GM18508 (cell line): ENCODE data around the gene FTO.

Experiments used
- ATAC-seq: cut with Tn5 transposase; IDR thresholded peaks from one replicate; pipeline ENCODE4 v1.9.1; 2021; ENCODE audit warnings: moderate number of reproducible peaks; ENCODE audit not compliant: insufficient read depth, unreplicated experiment

Gene FTO

DNA sequence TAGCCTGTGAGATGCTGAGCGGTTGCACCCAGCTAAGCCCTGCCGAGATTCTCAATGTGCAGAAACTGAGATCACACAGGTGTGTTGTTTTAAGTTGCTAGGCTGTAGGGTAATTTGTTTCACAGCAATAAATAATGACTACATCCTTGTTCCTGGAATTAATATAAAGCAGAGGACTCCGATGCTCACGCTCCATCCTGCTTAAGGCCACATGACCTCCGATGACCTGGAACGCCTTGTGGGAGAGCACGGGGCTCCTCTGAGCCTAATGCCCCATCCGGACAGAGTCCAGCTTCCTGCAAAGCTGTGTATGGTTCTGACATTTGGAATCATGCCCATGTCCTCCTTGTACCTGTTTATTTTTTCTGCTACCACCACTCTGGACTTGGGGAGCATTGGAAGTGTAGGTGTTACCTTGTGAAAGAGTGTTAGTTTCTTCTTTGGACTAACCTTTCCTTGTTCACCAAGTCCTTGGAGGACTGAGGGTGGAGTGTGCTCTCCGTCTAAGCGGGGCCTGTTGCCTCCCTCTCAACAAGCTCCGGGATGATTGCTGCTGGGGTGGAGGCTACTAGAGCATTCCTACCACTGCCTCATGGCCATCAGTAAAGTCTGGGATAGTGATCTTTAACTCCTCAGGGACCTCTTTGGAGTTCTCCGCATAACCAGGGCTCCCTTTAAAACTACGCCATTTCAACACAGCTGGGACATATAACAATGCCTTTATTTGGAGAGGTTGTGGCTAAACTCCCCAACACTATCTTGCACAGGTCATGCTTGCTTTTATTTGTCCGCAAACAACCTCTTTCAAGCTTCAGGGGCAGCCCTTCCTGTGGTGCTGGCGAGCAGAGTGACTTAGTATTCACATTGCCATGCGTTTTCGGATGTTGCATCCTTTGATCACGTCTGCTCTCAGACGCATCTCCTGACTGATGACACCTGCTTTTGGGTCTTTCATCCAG lies 457.3 kb downstream of the FTO start:
- ATAC-seq: no peak

DNA sequence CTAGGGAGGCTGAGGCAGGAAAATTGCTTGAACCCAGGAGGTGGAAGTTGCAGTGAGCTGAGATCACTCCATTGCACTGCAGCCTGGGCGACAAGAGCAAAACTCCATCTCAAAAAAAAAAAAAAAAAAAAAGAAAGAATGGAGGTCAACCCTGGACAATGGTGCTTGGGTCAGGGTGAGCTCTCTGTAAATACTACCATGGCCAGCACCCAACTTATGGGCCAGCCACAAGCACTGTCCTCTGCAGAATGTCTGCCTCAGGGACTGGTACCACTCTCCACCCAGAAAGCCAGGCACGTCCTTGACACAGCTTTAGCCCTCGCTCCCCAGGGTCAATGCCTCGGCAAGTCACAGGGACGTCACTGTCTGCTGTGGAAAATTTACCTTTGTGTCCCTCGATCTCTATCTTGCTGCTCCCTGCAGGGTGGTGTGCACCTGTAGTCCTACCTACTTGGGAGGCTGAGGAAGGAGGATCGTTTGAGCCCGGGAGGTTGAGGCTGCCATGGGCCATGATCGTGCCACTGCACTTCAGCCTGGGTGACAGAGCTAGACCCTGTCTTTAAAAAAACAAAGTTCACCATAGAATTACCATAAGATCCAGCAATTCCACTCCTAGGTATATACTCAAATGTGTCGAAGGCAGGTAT lies 459.4 kb downstream of the FTO start:
- no peak for ATAC-seq

DNA sequence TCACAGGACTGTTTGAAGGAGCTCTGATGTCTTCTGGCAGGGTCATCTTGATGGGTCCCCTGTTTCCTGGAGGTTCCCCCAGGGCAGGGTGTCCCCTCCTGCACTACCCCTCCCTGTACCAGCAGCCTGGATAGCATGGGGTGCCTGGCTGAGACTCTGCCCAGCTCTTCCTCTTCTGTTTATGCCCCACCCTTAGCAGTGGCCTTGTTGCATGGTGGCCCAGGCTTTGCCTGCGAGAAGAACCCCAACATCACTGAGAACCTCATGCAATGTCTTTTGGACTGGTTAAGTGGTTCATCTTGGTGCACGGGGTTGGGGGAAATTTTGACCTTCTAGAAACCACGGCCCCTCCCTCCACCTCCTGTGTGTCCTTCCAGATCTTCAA lies 460.8 kb downstream of the FTO start:
- ATAC-seq: no peak

DNA sequence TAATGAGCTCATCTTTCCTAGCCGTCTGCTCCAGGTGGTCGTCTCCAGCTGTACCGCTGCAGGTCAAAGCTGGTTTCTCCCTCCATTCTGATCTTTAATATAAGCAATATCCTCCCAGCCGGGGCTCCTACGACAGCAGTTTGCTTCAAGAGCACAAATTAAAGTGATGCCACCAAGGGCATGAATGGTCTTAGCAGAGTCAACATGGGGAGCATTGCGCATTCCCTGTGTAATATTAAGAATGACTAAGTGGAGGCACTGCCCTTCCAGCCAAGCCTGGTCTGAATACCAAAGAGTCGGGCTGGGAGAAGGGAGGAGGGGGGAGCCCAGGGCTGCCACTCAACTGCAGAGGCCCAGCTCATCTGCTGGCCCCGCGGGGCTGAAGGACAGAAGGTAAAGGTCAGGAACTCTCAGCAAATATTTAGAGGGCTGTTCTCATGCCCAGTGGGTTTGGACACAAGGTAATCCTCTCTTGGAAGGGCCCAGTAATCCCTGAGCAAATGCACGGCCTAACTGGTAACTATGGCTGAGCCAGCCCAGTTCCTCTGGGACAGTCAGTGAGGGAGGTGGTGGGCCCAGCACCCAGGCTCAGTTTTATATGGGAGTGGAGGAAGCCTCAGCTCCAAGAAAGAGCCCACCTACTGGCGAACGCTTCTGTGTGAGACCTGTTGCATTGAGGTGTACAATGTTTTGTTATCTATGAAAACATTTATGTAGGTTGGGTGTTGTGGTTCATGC lies 461.4 kb downstream of the FTO start:
- no peak for ATAC-seq

DNA sequence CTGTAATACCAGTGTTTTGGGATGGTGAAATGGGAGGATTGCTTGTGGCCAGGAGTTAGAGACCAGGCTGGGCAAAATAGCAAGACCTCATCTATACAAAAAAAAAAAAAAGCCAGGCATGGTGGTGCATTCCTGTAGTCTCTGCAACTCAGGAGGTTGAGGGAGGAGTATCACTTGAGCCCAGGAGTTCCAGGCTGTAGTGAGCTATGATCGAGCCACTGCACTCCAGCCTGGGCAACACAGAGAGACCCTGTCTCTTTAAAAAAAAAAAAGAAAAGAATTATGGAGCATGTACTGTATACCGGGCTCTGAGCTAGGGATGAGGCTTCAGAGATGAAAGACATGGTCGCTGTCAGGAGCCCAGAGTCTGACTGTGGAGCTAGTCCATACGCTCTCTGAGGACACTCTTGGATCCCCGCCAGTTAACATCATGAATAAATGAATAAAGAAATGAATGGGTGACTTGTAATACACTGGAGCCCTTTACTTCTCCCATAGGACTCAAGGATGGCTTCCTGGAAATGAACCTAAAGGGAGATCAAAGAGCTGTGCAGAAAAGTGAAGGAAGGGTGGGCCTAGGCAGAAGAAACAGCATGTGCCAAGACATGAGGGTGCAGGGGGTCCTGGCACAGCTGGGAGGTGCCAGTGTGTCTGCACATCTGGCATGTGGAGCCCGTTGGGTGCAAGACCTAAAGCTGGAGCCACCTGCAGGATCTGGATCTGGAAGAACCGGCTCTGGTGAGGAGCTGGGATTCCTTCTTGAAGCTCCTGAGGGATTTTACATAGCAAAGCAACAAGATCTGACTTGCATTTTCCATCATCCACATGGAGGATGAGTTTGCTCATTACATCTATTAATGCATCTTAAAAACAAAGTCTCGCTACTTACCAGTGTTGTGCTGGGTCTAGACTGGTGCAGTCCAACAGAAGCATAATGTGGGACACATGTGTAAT lies 462.2 kb downstream of the FTO start:
- ATAC-seq: no peak

GRCh38 chr16:54169112-54169511 lies 465.2 kb downstream of the FTO start:
- ATAC-seq: no peak

- no peak for ATAC-seq
Measured at GRCh38 chr16:54171626-54172537, 467.9 kb downstream of the FTO start.

DNA sequence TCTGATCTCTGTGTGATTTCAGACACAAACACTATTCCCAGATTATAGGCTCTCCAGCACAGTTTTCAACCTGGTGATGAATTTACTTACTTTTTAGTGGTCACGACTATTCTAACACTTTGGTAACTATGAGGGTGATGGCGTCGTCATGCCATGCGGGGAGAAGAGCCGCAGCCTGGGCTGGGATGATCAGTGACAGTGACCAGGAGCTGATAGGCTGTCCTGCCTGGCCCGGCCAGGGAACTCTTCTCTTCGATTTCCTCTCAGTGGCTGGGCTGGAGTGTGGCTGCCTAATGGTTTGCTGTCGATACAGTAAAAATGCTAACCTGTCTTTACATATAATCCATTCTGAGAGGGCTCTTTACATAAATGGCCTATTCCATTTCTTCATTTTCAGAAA lies 469.5 kb downstream of the FTO start:
- no peak for ATAC-seq

DNA sequence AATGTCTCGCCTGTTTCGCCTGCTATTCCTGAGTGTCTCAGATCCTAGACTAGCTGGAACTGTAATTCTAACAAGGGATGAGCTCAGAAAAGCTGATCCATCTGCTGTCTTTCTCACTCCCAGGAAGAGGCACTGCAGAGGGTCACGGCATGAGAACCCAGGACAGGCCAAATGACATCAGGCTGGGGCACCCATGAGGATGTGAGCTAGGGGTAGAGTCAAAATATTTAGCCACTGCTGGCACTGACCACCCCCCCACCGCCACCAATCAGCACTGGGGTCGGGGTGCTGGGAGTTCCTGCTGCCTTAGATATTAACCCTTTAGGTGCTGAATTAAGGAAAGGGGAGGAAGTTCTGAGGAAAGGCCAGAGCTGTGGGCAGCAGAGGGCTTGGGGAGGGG lies 470.2 kb downstream of the FTO start:
- ATAC-seq: no peak

- ATAC-seq: no peak
Measured at GRCh38 chr16:54174750-54175149, 470.8 kb downstream of the FTO start.

GRCh38 chr16:54175169-54175551 lies 471.2 kb downstream of the FTO start:
- no peak for ATAC-seq

- no peak for ATAC-seq
Measured at GRCh38 chr16:54175552-54176375, 471.8 kb downstream of the FTO start.

DNA sequence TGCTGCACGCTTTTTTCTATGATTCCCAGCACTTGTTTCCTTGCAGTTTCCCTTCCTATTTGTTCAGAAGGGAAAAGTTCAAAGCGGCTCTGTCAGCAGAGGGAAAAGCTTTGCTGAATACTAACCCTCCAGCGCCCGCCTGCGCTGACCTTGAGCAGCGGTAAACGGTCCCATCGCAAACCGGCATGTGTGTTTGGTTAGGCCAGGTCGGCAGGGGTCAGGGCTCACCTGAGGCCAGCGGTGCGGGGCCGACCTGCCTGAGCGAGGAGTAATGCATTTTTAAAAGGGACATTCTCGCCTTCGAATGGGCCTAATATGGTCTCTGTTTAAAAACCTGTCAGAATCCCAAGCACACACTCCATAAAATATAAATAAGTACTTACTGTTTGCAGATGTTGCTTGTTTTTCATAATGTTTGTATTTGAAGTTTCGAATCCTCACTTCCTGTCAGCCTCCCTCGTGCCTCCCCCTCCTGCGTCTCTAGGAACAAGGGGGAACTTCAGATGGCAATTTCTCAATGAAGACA lies 472.5 kb downstream of the FTO start:
- ATAC-seq: no peak

DNA sequence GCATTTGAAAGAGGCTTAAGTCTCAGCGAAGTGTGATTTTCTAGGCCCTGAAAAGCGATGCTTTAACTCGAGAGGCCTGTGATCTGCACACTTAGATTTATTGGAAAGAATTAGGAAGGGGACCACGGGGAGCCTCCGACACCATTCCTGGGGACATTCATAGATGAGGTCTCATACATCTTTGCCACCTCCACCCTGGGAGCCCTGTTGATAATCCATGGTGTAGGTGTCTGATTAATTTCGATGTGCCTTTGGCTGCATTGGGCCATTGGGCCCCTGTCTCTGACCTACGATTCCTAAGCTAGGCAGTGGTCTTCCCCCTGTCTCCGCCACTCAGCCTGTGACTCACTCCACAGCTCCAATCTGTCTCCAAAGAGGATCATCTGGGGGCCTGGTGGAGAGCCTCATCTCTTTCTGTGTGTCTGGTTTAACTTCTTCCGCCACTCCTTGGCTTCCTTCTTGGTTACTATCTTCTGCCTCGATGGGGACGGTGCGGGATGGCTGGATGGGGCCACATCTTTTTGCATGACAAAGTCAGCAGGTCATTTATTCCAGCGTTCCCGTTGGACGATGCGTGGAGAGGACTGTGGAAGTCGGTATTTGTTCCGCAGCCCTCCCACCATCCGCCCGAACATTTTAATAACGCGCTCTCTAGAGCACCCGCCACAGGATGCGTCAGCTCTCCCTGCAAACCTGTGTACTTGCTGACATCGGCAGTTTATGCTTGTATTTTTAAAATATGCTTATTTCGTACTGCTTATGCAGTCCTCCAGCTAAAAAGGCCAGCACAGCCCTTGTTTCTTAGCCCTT lies 473.3 kb downstream of the FTO start:
- no peak for ATAC-seq

GRCh38 chr16:54177862-54178477 lies 474.0 kb downstream of the FTO start:
- ATAC-seq: no peak

DNA sequence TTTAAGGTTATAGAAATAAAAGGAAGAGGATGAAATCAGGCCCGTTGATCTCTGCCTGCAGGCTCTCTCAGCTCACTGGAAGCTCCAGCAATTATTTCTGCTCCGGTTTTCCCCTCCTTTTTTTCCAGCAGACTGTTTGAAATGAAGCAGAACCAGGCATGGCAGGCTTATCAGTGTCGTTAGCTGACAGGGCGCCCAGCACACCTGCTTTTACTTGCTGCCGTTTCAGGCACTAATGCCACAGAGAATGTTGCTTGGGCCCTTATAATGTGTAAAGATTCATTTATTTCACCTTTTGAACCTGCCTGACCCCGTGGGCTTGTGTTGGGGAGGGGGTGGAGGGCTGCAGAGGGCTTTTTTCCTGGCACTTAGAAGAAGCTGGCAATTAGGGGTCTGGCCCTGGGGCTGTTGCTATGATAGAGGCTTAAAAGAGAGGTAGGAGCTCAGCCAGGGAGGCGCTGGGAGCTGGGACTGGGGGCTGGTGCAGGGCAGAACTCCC lies 474.6 kb downstream of the FTO start:
- ATAC-seq: no peak
